ENCODE measurements around the gene TOX4.

TOX4 gene

DNA sequence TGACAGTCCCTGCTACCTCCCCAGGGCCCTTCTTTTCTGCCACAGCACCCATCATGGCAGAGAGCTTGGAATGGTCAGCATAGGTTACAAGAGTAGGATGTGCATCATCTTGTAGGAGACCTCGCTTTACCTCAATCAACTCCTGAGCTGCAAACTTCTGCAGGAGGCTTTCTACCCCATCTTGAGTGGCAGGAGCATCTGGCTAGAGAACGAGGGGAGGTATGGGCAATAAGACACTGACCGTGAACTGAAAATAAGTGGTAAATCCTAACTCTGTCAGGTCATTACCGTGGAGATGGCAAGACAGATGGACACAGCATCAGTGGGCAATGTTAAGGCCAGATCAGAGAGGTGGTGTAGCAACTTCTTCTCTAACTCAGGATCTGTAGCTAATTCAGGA is 26.4 kb downstream of the TOX4 start:
- no peak for DNase-seq (ENCODE audit: low spot score)

- no peak for DNase-seq (ENCODE audit: low spot score)
Observed at GRCh38 chr14:21505012-21505553, 28.1 kb downstream of the TOX4 start.

- no peak for DNase-seq (ENCODE audit: low spot score)
Observed at GRCh38 chr14:21506557-21506956, 29.6 kb downstream of the TOX4 start.

GRCh38 chr14:21509432-21510143 is 32.6 kb downstream of the TOX4 start:
- no peak for DNase-seq (ENCODE audit: low spot score)

DNA sequence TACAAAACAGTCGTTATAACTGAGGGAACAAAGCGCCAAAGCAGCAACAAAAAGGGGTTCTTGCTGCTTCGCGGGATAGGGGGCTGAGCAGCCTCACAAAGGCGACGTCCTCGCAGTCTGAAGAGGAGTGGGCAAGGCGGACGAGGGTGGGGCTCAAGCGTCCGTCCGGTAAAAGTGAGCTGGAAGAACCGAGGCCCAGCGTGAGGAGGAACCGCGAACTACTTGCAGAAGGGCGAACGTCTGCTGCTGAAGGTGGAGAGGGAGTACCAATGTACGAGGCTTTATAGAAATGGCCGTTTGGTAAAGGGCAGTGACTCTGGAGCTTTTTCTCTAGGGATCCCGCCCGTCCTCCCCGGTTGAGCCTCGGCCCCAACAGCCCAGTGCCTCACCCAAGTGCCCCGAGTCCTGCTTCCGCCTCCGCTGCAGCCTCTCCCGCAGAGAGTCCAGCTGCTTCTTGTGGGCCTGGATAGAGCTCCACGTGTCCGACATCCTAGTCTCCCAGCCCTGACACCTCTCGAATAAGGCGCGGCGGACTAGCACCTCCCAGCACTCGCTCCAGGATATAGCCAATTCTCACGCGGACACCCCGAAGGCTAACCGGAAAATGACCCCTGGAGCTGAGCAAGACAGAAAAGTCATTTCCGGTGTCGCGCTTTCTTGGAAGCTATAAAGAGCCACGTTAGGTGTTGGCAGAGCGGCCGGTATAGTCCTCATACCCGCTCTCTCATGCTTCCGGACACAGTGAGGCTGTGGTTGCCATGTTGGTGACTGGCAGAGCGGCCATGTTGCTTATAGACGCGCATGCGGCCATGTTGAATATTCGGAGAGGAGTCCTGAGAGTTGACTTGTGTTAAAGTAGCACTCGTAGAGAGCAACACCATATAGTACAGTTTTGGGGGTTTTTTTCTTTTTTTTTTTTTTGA is 34.0 kb downstream of the TOX4 start, which contains the start of gene METTL3:
Gene METTL3 (minus strand): TSS at position 606 of the 923 bp plus-strand sequence. CDS start 117 bp downstream, at position 489.
- peak; percentile 93 for DNase-seq (ENCODE audit: low spot score)

DNA sequence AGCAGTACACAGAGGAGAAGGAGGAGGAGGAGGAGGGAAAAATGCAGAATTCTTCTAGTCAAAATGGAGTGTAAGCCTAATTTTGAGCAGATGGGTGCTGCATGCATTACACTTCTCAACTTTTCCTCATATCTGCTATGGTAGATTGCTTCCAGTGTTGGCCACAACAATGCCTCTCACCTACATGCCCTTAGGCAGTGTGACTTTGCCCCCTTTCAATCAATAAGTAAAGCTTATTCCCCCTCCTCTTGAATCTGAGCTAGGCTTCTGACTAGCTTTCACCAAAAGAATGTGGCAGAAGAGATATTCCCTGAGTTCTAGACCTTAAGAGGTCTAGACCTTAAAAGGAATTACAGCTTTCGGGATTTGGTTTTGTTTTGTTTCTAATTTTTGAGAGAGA is 37.3 kb downstream of the TOX4 start:
- DNase-seq (ENCODE audit: low spot score): no peak

DNA sequence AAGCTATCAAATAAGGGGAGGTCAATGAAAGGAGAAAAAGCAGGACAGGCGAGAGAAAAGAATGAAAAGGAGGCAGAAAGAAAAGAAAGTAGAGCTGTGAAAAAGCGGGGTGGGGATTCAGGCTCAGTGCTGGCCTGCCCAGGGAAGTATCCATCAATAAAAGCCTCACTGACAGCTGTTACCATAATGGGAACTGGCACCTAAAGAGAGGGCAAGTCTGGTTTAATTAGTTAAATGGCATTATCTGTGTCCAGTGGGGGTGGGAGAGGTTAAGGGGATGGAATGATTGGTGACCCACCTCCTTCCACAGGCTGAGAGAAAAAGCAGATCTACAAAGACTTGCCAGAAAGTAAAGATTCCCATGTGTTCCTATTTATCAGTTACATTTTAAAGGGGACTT is 41.7 kb downstream of the TOX4 start:
- DNase-seq (ENCODE audit: low spot score): no peak

DNA sequence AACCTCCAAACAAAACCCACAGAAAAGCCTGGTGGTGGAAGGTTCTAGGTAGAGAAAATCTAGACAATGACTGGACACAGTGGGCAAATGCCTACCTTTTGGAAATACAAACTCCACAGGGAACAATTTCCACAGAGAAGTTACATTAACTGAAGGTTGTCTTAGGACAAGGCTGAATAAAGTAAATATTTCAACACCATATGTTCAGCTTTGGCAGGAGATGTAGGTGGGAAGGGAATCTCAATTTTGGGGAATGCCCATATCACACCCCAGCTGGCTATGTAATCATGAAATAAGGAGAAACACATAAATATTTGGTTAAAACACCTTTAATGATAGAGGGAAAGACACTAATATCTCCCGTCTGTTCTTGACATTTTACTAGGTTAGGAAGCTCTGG is 43.8 kb downstream of the TOX4 start:
- no peak for DNase-seq (ENCODE audit: low spot score)

DNA sequence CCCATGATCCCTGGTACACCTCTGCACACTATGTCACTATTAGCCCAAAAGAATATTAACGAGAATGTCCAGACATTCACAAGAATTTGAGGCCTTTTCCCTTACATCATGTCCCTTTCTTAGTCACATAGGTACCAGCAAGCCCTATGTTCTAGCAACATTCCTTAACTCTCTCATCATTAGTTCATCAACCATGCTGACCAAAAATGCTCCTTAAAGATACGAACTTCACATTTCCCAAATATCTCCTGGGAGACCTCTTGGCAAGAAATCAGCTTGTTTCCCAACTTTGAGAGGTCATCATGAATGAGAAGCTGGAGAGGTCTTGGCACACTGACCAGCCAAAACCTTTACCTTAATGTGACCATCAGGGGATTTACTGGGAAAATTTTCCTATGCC is 44.5 kb downstream of the TOX4 start:
- DNase-seq (ENCODE audit: low spot score): no peak

DNA sequence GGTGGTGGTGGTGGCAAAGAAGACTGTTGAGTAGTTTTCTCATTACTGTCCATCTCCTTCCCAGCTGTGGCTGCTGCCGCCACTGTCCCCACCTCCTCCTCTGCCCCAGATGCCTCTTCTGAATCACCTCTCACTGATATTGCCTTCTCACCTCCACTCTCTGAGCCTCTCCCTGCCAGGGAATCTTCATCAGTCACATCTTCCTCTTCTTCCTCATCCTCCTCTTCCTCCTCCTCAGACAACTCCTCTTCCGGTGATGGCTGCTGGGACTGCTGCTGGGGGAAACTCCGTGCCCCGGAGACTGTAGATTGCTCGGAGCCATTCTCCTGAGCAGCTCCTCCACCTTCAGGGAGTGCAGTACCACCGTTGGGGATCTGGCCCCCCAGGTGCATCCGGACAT is 46.2 kb downstream of the TOX4 start:
- DNase-seq (ENCODE audit: low spot score): no peak

DNA sequence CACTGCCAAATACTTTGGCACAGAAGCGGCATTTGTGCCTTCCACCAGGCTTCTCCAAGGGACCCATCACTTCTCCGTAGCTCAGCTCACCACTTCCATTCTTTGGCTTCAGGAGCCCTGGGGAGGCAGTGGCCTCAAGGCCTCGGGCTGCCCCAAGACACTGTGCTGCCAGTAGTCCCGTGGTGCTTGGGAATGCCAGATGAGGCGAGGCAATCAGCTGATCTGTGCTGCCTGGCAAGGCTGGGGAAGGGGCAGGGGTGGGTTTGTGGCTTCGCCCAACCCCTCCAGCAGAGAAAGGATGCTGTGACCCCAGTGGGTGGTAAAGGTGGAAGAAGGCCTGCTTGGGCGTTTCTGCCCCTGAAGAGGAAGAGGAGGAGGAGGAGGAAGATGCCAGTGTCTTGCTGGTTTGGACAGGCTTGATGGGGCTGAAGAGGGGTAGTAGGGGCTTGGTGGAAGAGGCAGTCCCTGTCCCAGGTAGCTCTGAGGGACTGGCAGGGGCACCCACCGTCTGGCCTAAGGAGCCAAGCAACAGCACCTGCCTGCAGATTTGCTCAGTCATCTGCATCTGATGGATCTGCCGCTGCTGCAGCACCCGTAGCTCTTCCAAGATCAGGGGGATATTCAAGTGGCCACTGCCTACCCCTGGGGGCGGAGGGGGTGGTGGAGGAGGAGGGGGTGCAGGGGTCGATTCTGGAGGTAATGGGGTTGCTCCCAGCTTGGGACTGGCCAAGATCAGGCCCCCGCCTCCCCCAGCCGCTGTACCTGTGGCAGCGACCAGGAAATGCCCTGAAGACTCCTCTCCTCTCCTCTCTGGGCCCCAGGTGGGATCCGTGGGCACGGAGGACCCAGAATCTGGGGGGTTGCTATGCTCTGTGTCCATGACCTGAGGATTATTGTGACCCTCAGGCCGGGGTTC is 47.8 kb downstream of the TOX4 start:
- no peak for DNase-seq (ENCODE audit: low spot score)

GRCh38 chr14:21525571-21525961 is 48.6 kb downstream of the TOX4 start:
- DNase-seq (ENCODE audit: low spot score): no peak

- peak; percentile 68 for DNase-seq (ENCODE audit: low spot score)
Observed at GRCh38 chr14:21525962-21526671, 49.1 kb downstream of the TOX4 start, which contains the start of gene SALL2. SALL2 (minus strand) TSS chr14:21526346; CDS start chr14:21526127, 219 bp downstream.

DNA sequence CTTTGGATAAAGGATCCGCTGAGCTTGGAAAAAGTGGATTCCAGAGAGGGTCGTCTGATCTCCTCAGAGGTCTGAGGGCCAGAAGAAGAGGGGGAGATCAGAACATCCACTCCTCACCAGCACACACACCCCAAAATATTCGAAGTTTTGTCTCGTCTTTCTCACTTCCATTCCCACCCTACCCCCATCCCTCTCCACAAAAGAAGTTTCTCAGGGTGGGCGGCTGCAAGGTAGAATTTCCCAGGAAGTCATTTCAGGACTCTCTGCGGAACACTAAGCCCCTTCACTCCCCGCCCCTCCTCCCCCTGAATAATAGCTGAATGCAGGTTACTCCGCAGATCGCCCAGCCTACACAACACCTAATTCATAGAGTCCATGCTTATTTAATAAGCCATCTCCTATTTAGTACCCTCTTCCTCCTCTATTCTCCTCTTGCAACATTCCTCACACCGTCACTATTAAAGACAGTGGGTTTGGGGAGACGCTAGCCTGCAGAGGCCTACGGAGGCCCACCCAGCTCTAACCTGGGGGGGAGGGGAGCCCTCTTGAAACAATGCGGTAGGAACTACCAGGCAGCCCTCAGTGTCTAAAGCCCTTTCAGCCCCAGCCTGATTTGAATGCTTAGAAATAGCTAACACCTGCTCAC is 49.8 kb downstream of the TOX4 start:
- no peak for DNase-seq (ENCODE audit: low spot score)

DNA sequence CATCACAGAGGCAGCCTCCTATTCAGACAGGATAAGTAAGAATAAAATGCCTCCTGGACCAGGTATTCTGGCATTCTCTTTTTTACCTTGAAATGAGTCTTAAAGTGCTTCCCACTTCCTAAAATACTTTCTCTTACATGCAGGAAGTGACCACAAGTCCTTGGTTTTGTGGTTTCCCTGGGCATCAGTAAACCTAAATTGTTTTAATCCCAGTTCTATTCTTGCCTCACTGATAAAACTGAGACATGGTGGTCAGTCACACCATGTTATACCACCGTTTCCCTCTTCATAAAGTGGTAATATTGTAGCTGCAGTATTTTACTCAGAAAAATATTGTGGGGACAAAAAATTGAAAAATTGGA is 50.3 kb downstream of the TOX4 start:
- DNase-seq (ENCODE audit: low spot score): no peak

- no peak for DNase-seq (ENCODE audit: low spot score)
Observed at GRCh38 chr14:21528381-21529348, 51.7 kb downstream of the TOX4 start.

DNA sequence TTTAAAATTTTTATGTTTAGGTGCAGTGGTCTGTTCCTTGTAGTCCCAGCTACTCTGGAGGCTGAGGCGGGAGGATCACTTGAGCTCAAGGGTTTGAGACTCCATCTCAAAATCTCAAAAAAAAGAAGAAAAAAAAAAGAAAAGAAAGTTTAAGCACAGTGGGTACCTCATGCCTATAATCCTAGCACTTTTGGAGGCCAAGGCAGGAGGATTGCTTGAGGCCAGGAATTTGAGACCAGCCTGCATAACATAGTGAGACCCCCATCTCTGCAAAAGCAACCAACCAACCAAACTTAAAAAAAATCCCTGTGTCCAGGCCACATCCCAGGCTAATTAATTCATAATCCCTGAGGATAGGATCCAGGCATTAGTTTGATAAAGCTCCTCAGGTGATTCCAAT is 52.5 kb downstream of the TOX4 start:
- DNase-seq (ENCODE audit: low spot score): no peak

GRCh38 chr14:21533294-21533693 is 56.3 kb downstream of the TOX4 start:
- no peak for DNase-seq (ENCODE audit: low spot score)

DNA sequence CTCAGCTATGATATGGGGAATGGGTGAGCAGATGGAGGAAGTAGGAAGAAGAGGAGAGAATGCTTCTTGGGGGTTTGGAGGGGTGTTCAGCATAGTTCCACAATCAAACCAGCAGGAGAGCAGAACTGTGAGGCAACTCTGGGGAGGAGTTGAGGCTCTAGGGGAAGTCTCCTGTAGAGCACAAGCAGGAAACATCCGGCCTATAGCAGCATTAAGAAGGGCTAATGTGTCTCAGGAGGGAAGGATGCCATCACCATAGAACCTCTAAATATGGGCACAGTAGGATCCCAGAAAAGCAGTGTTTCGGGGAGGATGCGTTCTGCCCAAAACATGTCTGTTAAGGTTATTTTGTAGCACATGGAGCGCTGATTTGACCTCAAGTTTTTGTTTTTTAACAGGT is 57.6 kb downstream of the TOX4 start:
- no peak for DNase-seq (ENCODE audit: low spot score)

Measured in CD4-positive, alpha-beta T cell treated with Interleukin-6 at 100 ng/mL for 8 hours (primary cell).